GM19395 (cell line): ENCODE results near the gene KLF3.

Source experiments
- ATAC-seq: cut with Tn5 transposase; IDR thresholded peaks from one replicate; pipeline ENCODE4 v1.9.1; 2021; ENCODE audit warnings: mild to moderate bottlenecking, moderate library complexity; ENCODE audit not compliant: unreplicated experiment

Gene KLF3

GRCh38 chr4:38735870-38736269, 71.9 kb downstream of the KLF3 start:
- ATAC-seq: no peak

GRCh38 chr4:38738940-38739803, 75.2 kb downstream of the KLF3 start:
- no peak for ATAC-seq

GRCh38 chr4:38740303-38740702, 76.3 kb downstream of the KLF3 start:
- ATAC-seq: no peak

GRCh38 chr4:38743866-38744265, 79.9 kb downstream of the KLF3 start:
- no peak for ATAC-seq

GRCh38 chr4:38745881-38746280, 81.9 kb downstream of the KLF3 start:
- ATAC-seq: no peak

GRCh38 chr4:38747629-38748028, 83.6 kb downstream of the KLF3 start:
- no peak for ATAC-seq

GRCh38 chr4:38749336-38749735, 85.3 kb downstream of the KLF3 start:
- no peak for ATAC-seq
